Activated naive CD4-positive, alpha-beta T cell (primary cell): ENCODE measurements around the gene DOCK1.

Experiments used
- DNase-seq, 4 experiments: peaks; one replicate each; lab custom pipeline; 2025; lab: John Stamatoyannopoulos, UW

Gene DOCK1

DNA sequence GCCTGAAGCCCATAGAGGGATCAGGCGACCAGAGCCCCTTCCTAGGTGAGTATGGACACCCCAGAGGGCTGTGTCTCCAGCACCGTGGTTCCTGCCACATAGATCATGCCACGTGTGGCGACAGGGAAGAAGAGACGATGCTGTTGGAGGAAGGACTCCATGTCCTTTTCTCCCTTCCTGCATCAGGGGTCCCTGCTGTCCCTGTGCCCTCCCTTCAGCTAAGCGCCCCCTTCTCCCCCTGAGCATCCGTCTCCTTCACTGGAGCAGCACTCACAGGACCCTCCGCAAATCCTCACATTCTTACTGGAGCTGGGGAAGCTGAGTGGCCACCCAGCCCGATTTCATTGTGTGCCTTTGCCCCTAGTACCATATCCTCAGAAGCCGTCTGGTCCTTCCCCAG is 558.3 kb downstream of the DOCK1 start:
- DNase-seq, result no peak

DNA sequence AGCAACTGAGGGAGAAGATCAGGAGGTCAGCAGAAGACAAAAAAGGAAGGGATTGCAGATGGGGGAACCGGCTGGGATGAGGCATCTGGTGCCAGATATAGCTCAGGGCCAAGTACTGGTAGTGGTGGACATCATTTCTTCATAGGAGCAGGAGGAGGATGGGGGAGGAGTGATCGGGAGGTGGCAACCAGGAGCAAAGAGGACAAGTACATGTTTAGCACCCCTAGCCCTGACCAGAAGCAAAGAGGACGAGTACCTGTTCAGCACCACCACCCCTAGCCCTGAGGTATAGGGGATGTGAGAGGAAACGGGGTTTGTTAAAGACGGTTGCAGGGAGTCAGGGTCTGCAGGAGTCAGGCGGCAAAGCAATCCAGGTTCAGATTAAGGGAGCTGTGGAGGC is 559.3 kb downstream of the DOCK1 start:
- DNase-seq, result no peak

DNA sequence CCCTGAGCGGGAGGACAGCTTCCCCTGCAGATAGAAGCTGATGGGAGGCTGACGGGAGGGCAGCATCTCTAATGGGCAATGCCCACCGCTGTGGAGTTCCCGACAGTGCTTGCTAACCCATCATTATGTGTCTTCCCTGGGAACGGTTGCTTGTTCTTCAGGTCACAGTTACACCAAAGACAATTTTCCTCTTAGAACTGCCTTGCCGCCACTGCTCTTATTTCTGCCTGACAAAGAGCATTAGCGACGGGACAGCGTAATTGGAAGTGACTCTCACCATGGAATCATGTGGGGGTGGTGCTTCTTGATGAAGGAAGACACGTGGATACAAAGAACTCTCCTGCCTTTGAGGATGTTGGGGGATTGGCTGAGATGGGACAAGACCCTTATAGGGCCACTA is 562.6 kb downstream of the DOCK1 start:
- DNase-seq, result no peak

DNA sequence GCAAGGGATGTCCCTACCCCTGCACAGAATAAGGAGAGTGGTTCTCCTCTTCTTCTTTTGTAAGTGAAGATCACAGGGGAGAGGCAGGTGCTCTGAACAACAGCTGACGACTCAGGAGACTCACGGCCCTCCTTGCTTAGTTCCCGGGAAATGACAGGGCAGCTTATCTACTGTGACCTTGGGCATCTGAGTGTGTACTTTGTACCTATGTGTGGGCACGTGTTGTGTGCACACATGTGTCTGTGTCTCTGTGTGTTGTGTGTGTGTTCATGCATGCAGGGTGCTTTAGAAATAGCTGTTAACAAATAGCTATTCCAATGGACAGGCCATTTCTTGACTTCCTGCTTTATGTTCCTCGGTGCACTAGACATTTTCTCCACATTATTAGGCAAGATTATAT is 563.4 kb downstream of the DOCK1 start:
- no peak for DNase-seq

DNA sequence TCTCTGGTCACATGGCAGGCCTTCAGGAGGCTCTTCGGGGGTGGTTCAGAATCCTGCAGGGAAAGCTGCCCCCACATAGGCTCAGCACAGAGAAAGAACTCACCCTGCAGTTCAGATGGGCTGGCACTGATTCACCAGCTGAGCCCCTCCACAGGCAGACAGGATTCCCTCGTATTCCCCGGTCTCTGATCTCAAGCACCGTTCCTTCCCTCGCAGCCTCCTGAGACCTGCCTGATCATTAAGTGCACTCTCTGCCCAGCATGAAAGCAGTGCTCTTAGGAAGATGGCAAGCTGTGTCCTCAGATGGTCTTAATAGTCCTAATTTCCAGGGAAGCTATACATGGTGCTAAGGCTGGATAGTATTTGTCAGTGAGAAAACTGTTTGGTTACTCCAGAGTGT is 565.7 kb downstream of the DOCK1 start:
- DNase-seq, result no peak

DNA sequence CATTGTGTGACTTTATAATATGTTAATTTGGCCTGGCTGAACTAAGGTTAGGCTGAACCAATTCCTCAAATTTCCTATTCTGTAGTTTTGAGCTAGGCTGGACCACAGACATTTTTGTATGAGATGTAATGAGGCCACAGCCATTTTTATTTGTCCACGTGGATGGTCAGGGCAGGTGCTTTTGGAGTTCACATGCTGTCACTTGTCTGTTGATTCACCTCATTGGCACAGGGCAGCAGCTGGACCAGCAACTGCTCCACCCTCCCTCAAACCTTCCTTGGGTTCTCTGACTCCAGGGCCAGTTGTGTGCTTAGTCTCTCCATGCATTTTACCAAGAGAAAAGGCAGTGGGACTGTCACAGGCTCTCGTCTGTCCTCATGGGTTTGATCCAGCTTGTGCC is 567.7 kb downstream of the DOCK1 start:
- no peak for DNase-seq

DNA sequence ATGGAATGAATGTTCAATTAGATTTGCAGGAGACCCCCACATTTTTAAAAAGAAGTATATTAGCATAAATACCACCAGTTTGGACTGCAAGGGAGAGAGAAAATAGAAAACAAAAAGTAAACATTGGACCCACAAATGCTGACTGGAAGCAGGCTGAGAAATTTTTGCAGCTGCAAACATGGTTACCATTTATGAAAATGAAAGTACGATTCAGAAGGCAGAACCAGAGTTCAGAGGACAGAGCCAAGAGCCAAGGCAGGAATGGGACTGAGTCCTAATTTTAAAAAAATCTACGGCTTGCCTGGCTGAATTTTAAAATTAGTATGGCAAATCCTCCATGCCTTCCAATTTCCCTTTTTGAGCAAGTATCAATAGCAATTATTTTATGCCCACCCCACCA is 569.3 kb downstream of the DOCK1 start:
- no peak for DNase-seq

DNA sequence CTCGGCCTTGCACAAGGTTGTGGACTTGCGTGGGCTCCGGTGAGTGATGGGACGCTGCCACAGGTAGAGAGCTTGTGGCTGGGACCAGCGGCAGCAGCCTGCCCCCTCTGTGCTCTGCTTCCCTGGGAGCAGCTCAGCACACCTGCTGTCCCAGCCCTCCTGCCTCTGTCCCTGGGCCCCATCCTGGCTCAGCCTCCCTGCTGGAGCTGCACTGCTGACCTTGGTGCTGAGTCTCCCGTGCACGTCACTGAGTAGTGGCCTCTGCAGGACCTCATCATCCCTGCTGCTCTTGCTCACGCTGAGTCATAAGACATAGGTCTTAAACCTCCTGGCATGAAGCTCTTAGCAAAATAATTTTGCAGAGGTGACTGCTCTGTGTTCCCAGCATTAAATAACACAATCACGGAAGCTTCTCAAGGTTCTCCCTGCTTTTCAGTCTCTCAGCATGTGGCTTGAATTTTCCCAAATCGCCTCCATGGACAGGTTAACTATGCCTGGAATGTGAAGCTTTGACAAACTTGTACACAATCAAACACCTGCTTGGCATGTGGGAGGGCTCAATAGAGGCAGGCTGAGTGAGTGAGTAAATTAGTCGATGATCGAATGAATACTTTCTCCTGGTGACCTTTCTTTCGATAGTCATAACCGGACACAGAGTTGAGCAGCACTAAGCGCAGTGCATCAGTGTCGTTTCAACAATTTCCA is 580.1 kb downstream of the DOCK1 start:
- DNase-seq, result no peak

DNA sequence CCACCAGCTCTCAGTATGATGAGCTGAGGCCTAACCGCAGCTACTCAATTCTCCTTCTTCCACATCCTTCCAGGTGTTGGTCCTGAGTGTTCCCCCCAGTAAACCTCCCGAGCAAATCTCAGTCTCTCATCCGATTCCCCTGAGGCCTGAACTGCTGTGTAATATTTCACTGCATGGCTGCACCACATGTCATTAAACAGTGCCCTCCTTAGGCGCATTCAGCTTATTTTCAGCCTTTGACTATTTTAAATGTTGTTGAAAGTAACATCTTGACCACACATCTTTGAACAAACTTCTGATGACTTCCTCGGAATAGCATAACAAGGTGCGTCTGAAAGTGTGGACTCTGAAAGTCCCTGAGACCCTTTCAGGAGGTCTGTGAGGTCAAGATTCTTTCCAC is 581.1 kb downstream of the DOCK1 start:
- no peak for DNase-seq

DNA sequence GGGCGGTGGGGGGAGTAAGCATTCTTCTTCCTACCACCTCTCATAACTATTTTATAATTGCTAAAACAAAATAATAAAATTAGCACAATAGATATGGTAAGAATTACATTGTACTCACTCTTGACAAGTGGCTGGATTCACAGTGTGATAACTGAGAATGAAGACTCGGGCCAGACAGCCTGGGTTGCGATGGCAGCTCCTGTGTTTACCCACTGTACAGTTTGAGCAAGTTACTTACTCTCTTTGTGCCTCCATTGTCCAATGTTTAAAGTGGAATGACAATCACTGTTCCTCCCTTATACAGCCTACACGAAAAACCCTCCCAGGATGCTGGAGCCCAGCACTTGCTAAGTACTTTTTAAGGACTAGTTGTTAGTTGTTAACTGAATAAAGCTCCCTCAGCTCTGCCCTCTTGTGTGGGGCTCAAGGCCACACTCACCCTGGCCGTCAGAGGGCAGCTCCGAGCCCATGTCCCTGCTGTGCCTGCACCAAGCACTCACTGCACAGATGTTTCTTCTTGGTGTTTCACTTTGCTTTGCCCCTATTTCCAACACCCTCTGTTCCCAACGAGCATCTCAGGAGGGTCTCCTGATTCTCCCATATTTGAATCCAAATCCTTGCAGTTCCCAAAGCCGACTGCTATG is 587.5 kb downstream of the DOCK1 start:
- DNase-seq, result no peak

DNA sequence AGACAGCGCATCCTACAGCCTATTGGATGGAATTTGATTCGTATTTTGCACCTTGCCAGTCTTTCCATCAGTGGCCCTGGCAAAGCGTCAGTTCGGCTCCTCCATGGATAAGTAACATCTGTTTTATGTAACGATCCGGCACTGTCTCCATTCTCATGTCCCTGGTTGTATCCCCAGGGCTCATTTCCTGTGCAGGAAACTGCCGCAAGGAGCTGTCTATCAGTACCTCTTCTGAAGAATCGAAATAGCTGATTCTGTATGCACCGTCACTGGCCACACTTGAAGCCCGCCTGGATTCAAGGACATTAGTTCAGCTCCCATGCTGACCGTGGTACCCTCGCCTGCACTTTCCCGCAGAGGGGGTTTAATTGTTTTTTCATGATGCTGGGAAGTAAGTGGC is 590.8 kb downstream of the DOCK1 start:
- no peak for DNase-seq

DNA sequence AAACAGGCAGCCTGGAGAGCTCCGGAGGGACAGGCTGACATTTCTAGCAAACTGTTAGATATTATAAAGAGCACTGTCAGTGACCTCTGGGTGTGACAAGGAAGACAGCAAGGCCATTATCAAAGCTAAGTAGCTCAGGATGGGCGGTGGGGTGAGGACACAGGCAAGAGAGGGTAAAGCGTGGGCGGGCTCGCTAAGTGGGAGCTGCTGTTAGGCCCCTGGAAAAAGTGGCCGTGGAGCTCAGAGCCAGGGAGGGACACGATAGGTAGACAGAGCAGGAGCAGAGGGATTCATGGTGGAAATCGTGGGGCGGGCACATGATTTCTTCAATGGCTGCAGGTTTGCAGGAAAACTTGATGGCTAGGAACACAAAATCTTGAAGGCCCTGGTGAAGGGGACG is 592.5 kb downstream of the DOCK1 start:
- no peak for DNase-seq

DNA sequence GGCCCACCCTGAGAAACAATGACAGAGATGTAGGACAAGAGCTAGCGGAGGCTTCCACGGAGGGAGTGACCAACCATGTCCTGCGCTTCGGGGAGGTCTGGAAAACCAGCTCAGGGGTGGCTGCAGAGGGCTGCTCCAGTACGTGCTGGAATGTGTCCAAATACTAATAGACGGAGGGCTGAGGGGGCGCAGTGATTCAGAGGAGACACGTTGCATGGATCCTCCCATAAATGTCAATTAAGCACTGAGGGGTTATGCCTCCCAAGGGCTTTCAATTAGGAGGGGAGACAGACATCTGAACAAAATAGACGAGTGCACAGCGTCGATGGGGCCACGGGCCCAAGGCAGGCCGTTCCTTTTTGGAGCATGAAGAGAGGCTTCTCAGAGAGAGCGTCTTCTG is 592.9 kb downstream of the DOCK1 start:
- DNase-seq, result no peak

DNA sequence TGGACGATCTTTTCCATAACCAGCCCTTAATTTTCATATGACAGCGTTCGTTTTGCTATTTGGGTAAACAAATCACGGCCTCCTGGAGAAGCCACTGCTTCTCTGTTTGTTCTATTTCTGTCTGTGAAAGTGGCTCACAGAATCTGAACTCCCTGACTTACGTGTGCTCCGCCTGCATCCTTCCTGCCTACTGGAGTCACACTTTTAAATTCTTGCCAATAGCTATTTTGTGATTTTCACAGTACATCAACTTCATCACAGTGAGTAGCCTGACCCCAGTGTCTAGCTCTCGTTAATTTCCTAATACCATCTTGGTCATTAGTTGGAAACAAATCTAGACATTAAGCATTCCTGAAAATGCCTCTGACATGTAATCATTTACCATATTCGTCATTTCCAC is 594.9 kb downstream of the DOCK1 start:
- DNase-seq, result no peak
